NCI-H187 (cell line): ENCODE measurements around the gene RNF144B.

Experiments
- DNase-seq, 2 experiments: peaks; one replicate each; lab custom pipeline; 2025; lab: John Stamatoyannopoulos, UW

RNF144B gene

DNA sequence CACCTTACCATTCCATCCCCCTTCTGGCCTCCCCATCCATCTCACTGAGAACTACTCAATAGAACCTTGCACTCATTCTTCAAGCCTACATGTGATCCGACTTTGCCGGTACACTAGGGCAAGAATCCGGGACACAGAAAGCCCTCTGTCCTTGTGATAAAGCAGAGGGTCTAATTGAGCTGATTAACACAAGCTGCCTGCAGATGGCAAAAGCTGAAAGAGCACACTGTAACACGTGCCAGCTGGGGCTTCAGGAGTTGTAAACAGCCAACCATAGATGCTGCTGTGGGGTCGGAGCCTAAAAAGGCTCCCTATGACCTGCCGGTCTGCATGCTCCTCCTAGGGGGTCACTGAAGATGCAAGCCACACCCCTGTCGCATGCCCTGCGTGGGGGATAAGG is 124.1 kb downstream of the RNF144B start:
- DNase-seq, result no peak

- no peak for DNase-seq
Measured at GRCh38 chr6:18513253-18513798, 126.2 kb downstream of the RNF144B start.

DNA sequence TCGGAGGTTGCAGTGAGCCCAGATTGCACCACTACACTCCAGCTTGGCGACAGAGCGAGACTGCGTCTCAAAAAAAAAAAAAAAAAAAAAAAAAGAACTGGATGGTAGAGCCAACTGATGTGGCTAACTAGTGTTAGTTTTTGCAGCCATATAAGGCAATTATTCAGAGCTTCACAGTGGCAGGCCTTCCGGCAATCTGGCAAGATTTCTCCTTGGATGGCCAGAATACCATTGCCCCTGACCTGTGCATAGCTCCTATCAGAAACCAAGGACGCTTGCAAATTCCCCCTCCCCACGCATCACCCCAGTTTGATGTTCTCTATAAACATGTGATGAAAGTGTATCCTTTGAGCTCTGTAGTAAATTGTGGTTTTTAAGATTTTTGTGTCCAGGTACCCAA is 127.0 kb downstream of the RNF144B start:
- DNase-seq, result no peak

DNA sequence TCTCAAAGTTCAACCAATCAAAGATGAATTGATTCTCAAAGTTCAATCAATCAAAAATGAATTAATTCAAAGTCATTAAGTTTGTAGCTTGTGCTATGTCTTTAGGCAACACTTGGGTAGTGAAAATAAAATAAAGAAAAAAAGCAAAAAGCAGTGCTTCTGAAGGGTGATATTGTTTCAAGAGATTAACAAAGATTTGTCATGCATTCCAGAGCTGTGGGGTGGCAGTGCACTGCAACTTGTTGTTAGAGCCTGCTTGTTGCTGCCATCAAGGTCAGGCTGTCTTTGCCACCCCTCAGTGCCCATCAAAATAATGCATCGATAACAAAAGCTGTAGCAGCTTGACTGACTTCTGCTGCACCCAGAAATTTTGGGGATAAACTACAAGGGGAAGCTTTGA is 128.6 kb downstream of the RNF144B start:
- DNase-seq, result no peak
